ENCODE measurements around the gene STXBP5.

DNA sequence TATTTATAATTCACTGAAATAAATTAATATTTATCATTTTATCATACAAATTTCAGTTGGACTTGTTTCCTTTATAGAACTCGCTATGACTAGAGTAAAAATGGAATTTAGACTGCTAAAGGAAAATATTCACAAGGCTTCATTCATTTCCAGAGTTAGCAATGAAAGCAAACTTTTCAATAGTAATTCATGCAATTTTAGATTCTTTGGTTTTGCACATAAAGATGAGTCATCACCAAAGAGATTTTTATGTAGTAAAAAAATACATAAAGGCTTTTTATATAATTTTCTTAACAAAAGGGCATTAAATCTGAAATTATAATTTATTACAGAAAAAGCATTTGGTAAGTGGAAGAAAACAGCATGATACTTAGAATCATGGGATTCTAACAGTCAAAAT lies 37.2 kb upstream of the STXBP5 start:
- TF ChIP-seq, protein P1, sequence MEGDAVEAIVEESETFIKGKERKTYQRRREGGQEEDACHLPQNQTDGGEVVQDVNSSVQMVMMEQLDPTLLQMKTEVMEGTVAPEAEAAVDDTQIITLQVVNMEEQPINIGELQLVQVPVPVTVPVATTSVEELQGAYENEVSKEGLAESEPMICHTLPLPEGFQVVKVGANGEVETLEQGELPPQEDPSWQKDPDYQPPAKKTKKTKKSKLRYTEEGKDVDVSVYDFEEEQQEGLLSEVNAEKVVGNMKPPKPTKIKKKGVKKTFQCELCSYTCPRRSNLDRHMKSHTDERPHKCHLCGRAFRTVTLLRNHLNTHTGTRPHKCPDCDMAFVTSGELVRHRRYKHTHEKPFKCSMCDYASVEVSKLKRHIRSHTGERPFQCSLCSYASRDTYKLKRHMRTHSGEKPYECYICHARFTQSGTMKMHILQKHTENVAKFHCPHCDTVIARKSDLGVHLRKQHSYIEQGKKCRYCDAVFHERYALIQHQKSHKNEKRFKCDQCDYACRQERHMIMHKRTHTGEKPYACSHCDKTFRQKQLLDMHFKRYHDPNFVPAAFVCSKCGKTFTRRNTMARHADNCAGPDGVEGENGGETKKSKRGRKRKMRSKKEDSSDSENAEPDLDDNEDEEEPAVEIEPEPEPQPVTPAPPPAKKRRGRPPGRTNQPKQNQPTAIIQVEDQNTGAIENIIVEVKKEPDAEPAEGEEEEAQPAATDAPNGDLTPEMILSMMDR (IDR thresholded peaks at IDR 0.05) = no peak
- no peak for TF ChIP-seq POLR2A (IDR thresholded peaks at IDR 0.05)

All from body of pancreas (tissue), 4 donors.